ENCODE data around the gene TNC. TPM values are rescaled to one million over a fixed set of nuclear protein-coding genes. Genes with fewer than 3 reads are reported as not detected.

Gene TNC
- total RNA-seq, 2 experiments from 2014 or later = 0.05 to 0.12 TPM

GRCh38 chr9:115058175-115058574 is 59.8 kb downstream of the TNC start:
- H3K9me3 Mint-ChIP-seq = no peaks in the 10 kb centered on the region
- H3K27me3 Mint-ChIP-seq (ENCODE audit: low read depth) = peaks cover 18% of the 10 kb centered on the region
- H3K27ac Mint-ChIP-seq = no peak overlapping the region
- CTCF ChIA-PET = no interaction called here
- DNase-seq = no peak
- H3K4me3 Mint-ChIP-seq = no peak overlapping the region
- H3K4me1 Mint-ChIP-seq (ENCODE audit: low read depth) = no peaks in the 10 kb centered on the region
- H3K36me3 Mint-ChIP-seq (ENCODE audit: low read depth) = no peaks in the 10 kb centered on the region
- intact Hi-C loops (cut with micrococcal nuclease) = no loop called here

GRCh38 chr9:115057559-115057958 is 60.4 kb downstream of the TNC start:
- Mint-ChIP-seq H3K4me3 (no peak overlapping the region), H3K9me3 (no peaks in the 10 kb centered on the region), H3K36me3 (ENCODE audit: low read depth) (no peaks in the 10 kb centered on the region), H3K27me3 (ENCODE audit: low read depth) (peaks cover 18% of the 10 kb centered on the region), H3K27ac (no peak overlapping the region), H3K4me1 (ENCODE audit: low read depth) (no peaks in the 10 kb centered on the region)
- no peak for DNase-seq
- CTCF ChIA-PET = interaction anchor here (0.9 kb wide), 1 partner anchor 45 kb away, joined by 3 read pairs; no protein-coding TSS in a partner anchor
- intact Hi-C loops (cut with micrococcal nuclease) = no loop called here

DNA sequence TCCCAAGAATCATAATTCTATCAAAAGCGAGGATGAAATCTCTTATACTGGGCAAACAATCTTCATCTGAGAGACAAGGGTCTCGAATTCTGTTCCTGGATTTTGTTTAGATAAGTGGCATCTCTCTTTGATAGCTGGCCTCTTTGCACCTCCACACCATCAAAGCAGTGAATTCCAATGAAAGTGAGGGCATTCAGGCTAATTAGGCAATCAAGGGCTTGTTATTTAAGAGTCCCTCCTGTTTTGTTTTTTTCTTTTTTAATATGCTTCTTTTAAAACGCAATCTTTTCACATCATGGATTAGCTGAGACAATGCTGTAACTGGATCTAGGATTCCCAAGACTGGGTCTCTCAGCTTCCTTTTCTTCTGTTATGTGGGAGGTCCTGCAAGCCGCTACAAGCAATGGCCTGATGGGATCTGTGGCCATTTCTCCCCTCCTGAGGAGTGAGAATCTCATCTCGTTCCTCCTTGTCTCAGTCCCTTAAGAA is 67.9 kb downstream of the TNC start:
- intact Hi-C loops (cut with micrococcal nuclease) = no loop called here
- CTCF ChIA-PET = no interaction called here

DNA sequence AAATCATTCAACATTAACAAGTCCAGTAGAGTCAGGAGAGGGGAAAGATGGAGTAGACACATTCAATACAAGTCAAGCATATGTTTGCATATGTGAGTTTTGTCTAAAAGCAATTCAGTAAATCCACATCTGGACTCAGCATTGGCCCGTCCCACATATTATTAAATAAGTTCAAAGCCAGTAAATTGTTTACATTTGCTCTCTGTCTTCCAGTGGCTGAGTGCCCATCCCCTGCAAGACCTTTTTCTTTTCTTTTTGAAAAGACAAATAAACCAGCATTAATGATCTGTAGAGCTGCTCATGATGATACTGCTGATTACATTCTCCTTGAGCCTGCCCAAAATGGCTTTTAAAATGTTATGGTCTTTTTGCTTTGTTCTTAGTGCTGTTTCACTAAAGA is 71.1 kb downstream of the TNC start:
- peaks cover 6% of the 10 kb centered on the region for H3K4me1 Mint-ChIP-seq (ENCODE audit: low read depth)
- H3K27ac Mint-ChIP-seq = no peak overlapping the region
- no peak for DNase-seq
- intact Hi-C loops (cut with micrococcal nuclease) = no loop called here
- no peaks in the 10 kb centered on the region for H3K9me3 Mint-ChIP-seq
- no peaks in the 10 kb centered on the region for H3K36me3 Mint-ChIP-seq (ENCODE audit: low read depth)
- peaks cover 5% of the 10 kb centered on the region for H3K27me3 Mint-ChIP-seq (ENCODE audit: low read depth)
- no peak overlapping the region for H3K4me3 Mint-ChIP-seq
- CTCF ChIA-PET = no interaction called here

More for the DNA sequence above, 67.9 kb downstream of the TNC start:
- Mint-ChIP-seq H3K27me3 (ENCODE audit: low read depth) (peaks cover 5% of the 10 kb centered on the region), H3K9me3 (no peaks in the 10 kb centered on the region), H3K27ac (no peak overlapping the region), H3K4me1 (ENCODE audit: low read depth) (no peaks in the 10 kb centered on the region), H3K4me3 (no peak overlapping the region), H3K36me3 (ENCODE audit: low read depth) (no peaks in the 10 kb centered on the region)
- no peak for DNase-seq

GRCh38 chr9:115046199-115046598 is 71.8 kb downstream of the TNC start:
- DNase-seq = no peak
- intact Hi-C loops (cut with micrococcal nuclease) = no loop called here
- Mint-ChIP-seq H3K9me3 (no peaks in the 10 kb centered on the region), H3K4me3 (no peak overlapping the region), H3K36me3 (ENCODE audit: low read depth) (no peaks in the 10 kb centered on the region), H3K27ac (no peak overlapping the region), H3K4me1 (ENCODE audit: low read depth) (peaks cover 6% of the 10 kb centered on the region), H3K27me3 (ENCODE audit: low read depth) (peaks cover 5% of the 10 kb centered on the region)
- CTCF ChIA-PET = interaction anchor here (0.6 to 0.7 kb wide), 2 partner anchors 95 to 345 kb away, joined by 3 read pairs; no protein-coding TSS in a partner anchor

DNA sequence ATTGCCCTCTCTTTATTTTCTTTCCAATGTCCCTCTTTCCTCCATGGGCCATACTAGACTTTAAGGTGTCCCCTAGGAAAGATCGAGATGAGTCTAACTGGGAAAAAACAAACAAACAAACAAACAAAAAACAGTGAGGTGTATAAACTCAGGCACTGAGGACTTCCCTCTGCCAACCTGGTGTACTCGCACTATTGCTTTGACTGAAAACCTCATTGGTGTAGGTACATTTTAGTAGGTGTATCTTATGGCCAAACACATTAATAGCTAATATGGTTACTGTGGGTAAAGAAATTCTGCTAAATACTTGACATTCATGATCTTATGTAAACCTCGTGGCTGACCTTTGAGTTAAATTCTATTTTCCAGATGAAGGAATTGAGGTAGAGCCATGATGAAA is 74.3 kb downstream of the TNC start:
- intact Hi-C loops (cut with micrococcal nuclease) = no loop called here
- CTCF ChIA-PET = interaction anchor here (1.1 kb wide), 1 partner anchor 363 kb away, joined by 3 read pairs; no protein-coding TSS in a partner anchor

GRCh38 chr9:115042781-115043509 is 75.0 kb downstream of the TNC start:
- Mint-ChIP-seq H3K4me1 (ENCODE audit: low read depth) (peaks cover 6% of the 10 kb centered on the region), H3K9me3 (no peaks in the 10 kb centered on the region), H3K27me3 (ENCODE audit: low read depth) (peaks cover 6% of the 10 kb centered on the region), H3K36me3 (ENCODE audit: low read depth) (no peaks in the 10 kb centered on the region), H3K27ac (no peak overlapping the region), H3K4me3 (no peak overlapping the region)
- intact Hi-C loops (cut with micrococcal nuclease) = no loop called here
- CTCF ChIA-PET = interaction anchor here (1.1 kb wide), 1 partner anchor 362 kb away, joined by 3 read pairs; no protein-coding TSS in a partner anchor
- DNase-seq = no peak

More for the DNA sequence above, 74.3 kb downstream of the TNC start:
- DNase-seq = no peak
- Mint-ChIP-seq H3K27me3 (ENCODE audit: low read depth) (peaks cover 6% of the 10 kb centered on the region), H3K36me3 (ENCODE audit: low read depth) (no peaks in the 10 kb centered on the region), H3K9me3 (no peaks in the 10 kb centered on the region), H3K27ac (no peak overlapping the region), H3K4me3 (no peak overlapping the region), H3K4me1 (ENCODE audit: low read depth) (peaks cover 6% of the 10 kb centered on the region)

DNA sequence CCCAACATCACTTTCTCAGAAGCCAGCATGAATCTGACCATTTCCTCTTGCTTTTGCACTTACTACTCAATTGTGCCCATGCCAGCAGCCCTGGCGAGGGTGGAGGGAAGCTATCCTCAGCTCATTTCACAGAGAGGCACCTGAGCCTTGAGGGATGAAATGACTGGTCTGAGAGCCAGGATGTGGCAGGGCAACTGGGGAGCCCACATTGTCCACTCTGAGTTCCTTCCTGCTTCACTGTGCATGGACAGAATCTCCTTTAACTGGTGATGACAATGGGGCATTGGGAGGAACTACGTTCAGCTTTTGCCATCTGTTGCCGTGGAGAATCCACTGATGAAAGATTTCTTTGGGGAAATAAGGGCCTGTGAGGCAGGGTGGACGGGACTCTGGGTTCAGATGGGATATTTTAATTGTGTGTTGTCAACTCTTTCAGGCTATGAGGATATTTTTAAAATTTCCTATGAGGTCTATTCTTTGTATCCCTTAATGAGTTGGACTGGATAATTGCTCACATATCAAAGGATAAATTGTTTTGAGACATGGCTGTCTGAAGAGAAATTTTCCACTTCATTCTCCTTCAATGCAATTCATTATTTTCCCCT is 78.3 kb downstream of the TNC start:
- Mint-ChIP-seq H3K27me3 (ENCODE audit: low read depth) (peaks cover 6% of the 10 kb centered on the region), H3K27ac (no peak overlapping the region), H3K36me3 (ENCODE audit: low read depth) (no peaks in the 10 kb centered on the region), H3K4me3 (no peak overlapping the region), H3K4me1 (ENCODE audit: low read depth) (peaks cover 26% of the 10 kb centered on the region), H3K9me3 (no peaks in the 10 kb centered on the region)
- CTCF ChIA-PET = interaction anchor here (1.7 kb wide), 1 partner anchor 359 kb away, joined by 3 read pairs; no protein-coding TSS in a partner anchor
- intact Hi-C loops (cut with micrococcal nuclease) = loop anchor here (5.0 kb wide), 1 partner anchor 168 kb away; no protein-coding TSS in a partner anchor
- no peak for DNase-seq

- H3K36me3 Mint-ChIP-seq (ENCODE audit: low read depth) = no peaks in the 10 kb centered on the region
- DNase-seq = no peak
- H3K27me3 Mint-ChIP-seq (ENCODE audit: low read depth) = peaks cover 6% of the 10 kb centered on the region
- CTCF ChIA-PET = interaction anchor here (1.0 kb wide), 1 partner anchor 130 kb away, joined by 4 read pairs; no protein-coding TSS in a partner anchor
- H3K4me1 Mint-ChIP-seq (ENCODE audit: low read depth) = peaks cover 22% of the 10 kb centered on the region
- H3K9me3 Mint-ChIP-seq = no peaks in the 10 kb centered on the region
- no peak overlapping the region for H3K27ac Mint-ChIP-seq
- no peak overlapping the region for H3K4me3 Mint-ChIP-seq
- intact Hi-C loops (cut with micrococcal nuclease) = loop anchor here (5.0 kb wide), 1 partner anchor 169 kb away; no protein-coding TSS in a partner anchor
Measured at GRCh38 chr9:115038178-115038577, 79.8 kb downstream of the TNC start.

DNA sequence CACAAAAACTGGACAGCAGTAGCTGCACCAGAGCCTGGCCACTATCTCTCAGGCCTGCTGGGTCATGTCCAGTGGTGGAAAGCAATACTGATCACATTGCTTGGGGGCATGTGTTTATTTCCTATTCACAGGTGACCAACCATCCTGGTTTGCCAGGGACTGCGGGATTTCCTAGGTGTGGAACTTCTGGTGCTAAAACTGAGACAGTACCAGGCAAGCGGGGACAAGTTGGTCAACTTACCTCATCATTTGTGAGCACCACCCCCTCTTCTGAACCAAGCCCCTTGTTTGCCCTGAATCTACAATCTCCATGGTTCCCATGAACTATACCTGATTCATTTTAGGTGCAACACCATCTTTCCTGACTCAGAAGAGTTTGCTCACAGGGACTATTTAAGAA is 81.3 kb downstream of the TNC start:
- no peak for DNase-seq
- Mint-ChIP-seq H3K9me3 (no peaks in the 10 kb centered on the region), H3K27ac (peak overlapping the region; percentile 70), H3K36me3 (ENCODE audit: low read depth) (no peaks in the 10 kb centered on the region), H3K4me3 (no peak overlapping the region), H3K4me1 (ENCODE audit: low read depth) (peaks cover 19% of the 10 kb centered on the region), H3K27me3 (ENCODE audit: low read depth) (peaks cover 3% of the 10 kb centered on the region)
- CTCF ChIA-PET = interaction anchor here (0.5 kb wide), 1 partner anchor 357 kb away, joined by 3 read pairs; no protein-coding TSS in a partner anchor
- intact Hi-C loops (cut with micrococcal nuclease) = loop anchor here (5.0 kb wide), 1 partner anchor 171 kb away; no protein-coding TSS in a partner anchor

DNA sequence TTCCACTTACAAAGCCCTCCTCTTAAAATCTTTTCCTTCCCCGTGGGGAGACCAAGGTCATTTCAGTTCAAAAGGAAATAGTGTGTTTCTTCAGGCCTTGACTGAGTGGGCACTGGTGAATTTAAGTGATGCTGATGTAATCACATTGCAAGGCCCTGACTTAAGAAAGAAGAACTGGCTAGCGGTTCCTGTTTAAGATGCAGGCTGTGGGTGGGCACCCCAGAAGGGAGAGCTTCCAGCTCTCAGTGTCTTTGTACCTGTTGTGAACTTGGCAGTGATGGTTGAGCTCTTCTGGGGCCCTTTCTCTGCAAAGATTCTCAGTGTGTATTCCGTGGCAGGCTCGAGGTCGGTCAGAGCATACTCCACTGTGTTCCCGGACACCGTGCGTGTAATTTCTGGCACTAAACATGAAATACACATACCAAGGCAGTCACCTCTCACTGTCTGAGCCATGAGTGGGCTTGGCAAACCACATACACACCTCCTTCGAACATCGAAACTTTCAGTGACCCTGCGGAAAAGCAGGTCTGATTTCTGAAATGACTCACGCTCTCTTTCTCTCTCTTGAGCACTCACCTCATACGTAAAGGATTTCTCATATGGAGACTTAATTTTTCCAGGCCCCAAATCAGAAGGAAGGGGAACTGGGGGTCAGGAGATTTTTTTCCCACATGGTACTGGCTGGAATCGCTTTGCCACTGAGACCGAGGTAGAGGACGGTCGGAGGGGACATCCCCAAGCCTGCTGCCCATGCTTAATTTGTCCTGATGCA is 81.9 kb downstream of the TNC start:
- peak; percentile 40 for DNase-seq
- H3K9me3 Mint-ChIP-seq = no peaks in the 10 kb centered on the region
- no peaks in the 10 kb centered on the region for H3K36me3 Mint-ChIP-seq (ENCODE audit: low read depth)
- CTCF ChIA-PET = interaction anchor here (0.5 to 1.4 kb wide), 3 partner anchors 22 to 357 kb away, joined by 3 to 7 read pairs (median 3); no protein-coding TSS in a partner anchor
- H3K4me3 Mint-ChIP-seq = no peak overlapping the region
- H3K27me3 Mint-ChIP-seq (ENCODE audit: low read depth) = peaks cover 3% of the 10 kb centered on the region
- intact Hi-C loops (cut with micrococcal nuclease) = loop anchor here (5.0 kb wide), 1 partner anchor 171 kb away; no protein-coding TSS in a partner anchor
- peak overlapping the region; percentile 70 for H3K27ac Mint-ChIP-seq
- peaks cover 19% of the 10 kb centered on the region for H3K4me1 Mint-ChIP-seq (ENCODE audit: low read depth)

- Mint-ChIP-seq H3K27ac (no peak overlapping the region), H3K4me1 (ENCODE audit: low read depth) (peaks cover 19% of the 10 kb centered on the region), H3K27me3 (ENCODE audit: low read depth) (peaks cover 3% of the 10 kb centered on the region), H3K4me3 (no peak overlapping the region), H3K9me3 (no peaks in the 10 kb centered on the region), H3K36me3 (ENCODE audit: low read depth) (no peaks in the 10 kb centered on the region)
- intact Hi-C loops (cut with micrococcal nuclease) = loop anchor here (5.0 kb wide), 1 partner anchor 172 kb away; no protein-coding TSS in a partner anchor
- no peak for DNase-seq
- CTCF ChIA-PET = interaction anchor here (0.8 kb wide), 1 partner anchor 15 kb away, joined by 3 read pairs; no protein-coding TSS in a partner anchor
Measured at GRCh38 chr9:115034801-115035200, 83.2 kb downstream of the TNC start.
